GM12874 (cell line): ENCODE data around the gene PABPC4L.

Experiments
- TF ChIP-seq, protein P1 (sequence below): IDR thresholded peaks from 2 replicates; pipeline ENCODE4 v1.5.1; 2011; ENCODE audit warnings: low read depth, mild to moderate bottlenecking, control low read depth, low read length, moderate library complexity; ENCODE audit not compliant: insufficient read depth

PABPC4L gene

GRCh38 chr4:134202166-134202956, 772 bp upstream of the PABPC4L start:
- TF ChIP-seq, protein P1, sequence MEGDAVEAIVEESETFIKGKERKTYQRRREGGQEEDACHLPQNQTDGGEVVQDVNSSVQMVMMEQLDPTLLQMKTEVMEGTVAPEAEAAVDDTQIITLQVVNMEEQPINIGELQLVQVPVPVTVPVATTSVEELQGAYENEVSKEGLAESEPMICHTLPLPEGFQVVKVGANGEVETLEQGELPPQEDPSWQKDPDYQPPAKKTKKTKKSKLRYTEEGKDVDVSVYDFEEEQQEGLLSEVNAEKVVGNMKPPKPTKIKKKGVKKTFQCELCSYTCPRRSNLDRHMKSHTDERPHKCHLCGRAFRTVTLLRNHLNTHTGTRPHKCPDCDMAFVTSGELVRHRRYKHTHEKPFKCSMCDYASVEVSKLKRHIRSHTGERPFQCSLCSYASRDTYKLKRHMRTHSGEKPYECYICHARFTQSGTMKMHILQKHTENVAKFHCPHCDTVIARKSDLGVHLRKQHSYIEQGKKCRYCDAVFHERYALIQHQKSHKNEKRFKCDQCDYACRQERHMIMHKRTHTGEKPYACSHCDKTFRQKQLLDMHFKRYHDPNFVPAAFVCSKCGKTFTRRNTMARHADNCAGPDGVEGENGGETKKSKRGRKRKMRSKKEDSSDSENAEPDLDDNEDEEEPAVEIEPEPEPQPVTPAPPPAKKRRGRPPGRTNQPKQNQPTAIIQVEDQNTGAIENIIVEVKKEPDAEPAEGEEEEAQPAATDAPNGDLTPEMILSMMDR, result no peak

DNA sequence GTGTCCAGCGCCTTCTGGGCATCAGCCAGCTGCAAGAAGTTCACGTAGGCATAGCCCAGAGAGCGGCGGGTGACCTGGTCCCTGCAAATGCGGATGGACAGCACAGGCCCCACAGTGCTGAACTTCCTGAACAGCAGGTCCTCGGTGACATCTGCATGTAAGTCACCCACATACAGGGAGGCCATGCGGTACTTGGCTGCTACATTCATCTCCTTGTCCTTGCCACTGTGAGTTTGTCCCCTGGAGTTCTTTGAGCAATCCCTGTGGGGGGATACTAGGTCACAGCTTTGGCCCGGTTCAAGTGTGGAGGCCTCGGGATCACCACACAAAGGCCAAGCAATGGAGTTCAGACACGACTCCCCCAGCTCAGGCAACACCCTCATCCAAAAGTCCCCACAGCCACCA, 776 bp downstream of the PABPC4L start:
- TF ChIP-seq, protein P1, result no peak

- TF ChIP-seq, protein P1, result no peak
These were observed 11.6 kb downstream of the PABPC4L start for GRCh38 chr4:134189949-134190348.

DNA sequence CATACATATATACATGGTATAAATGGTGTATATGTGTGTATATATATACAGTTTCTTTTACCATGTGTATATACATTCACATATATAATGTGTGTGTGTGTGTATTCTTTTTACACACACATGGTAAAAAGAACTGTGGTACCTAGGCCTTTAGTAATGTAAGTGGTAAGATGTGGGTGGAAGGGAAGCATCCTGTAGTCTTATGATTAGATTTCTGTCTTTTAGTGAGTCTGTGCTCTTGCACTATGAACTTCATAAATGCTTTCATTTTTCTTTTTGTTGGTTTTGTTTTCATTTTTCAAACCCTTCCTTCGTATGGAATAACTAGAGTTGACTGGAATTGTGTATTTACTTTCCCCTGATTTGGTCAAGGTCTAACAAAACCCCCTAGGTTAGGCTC, 12.1 kb downstream of the PABPC4L start:
- TF ChIP-seq, protein P1, result no peak

DNA sequence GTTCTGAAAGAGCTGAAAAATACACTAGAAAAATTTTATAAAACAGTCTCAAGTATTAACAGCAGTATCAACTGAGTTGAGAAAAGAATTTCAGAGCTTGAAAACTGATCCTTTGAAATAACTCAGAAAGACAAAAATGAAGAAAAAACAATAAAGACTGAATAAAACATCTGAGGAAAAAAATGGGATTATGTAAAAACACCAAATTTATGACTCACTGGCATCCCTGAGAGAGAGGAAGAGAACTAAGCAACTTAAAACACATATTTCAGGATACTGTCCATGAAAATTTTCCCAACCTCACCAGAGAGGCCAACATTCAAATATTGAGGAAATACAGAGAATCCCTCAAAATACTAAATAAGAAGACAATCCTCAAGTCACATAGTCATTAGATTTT, 22.9 kb downstream of the PABPC4L start:
- TF ChIP-seq, protein P1, result no peak

- TF ChIP-seq, protein P1, result no peak
These were observed 27.3 kb downstream of the PABPC4L start for GRCh38 chr4:134174271-134174670.

- TF ChIP-seq, protein P1, result no peak
These were observed 41.4 kb downstream of the PABPC4L start for GRCh38 chr4:134160211-134160610.
